Measurements from ENCODE around the gene RMI1. TPM values are rescaled to one million over a fixed set of nuclear protein-coding genes. Genes with fewer than 3 reads are reported as not detected.
A peak's percentile ranks its signal among the peaks of the same experiment; 100 is the strongest.

The RMI1 gene
- total and polyA plus RNA-seq, 2 of the 8 experiments (the other 6 are each of a cell fraction or from before 2014, with no cell fraction given): 3.0 to 34.1 TPM

DNA sequence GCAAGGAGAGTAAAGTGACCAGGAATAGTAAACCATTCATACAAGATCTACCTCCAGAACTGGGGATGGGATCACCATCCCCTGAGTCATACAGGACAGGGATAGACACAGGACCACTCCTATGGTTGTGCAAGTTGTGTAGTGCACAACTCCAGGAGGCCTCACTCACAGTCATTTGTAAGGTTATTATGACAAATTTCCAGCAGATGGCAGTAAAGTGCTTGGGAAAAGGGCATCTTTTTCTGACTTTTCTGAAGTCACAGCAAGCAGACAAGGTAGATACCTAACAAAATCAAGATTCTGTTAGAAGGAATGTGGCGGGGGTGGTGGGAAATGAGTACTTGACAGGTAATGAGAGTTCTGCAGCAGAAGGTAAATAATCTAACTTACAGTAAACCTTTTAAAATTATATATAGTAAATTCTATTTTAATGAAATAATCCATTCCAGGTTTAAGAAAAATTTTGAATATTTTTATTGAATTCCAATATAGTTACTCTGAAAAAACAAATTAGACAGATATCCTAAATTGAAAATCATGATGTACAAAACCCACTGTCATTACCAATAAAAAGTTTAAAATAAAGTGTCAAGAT, 42.6 kb upstream of the RMI1 start:
- Histone ChIP-seq H2BK12ac (ENCODE audit: low read depth, low read length) (0 out of 2 replicates have a peak overlapping the region, but pooled peaks have one; percentile 4), H3K4me1 (replicated peaks in 1 of 4; ENCODE audit: control insufficient read depth in 3 of 4, insufficient read depth in 4 of 4, low read length in 3 of 4) (peaks cover 0 to 6% (median 2%) of the 10 kb centered on the region in 4 experiments; a peak in 4 of 7 replicates), H3K9me3 (ENCODE audit: insufficient read depth in 2 of 2, low read depth in 1 of 2, low read length in 1 of 2) (no peaks in the 10 kb centered on the region), H3K36me3 (ENCODE audit: control insufficient read depth in 2 of 4, insufficient read depth in 4 of 4, low read length in 3 of 4) (no peaks in the 10 kb centered on the region), H3K4me3 (ENCODE audit: extremely low read depth in 1 of 4, insufficient read depth in 2 of 4, low read depth in 3 of 4, low read length in 4 of 4) (no peak overlapping the region), H4K8ac (ENCODE audit: extremely low read depth, insufficient read depth, low read length) (no peak overlapping the region), H3K56ac (replicated peaks; ENCODE audit: insufficient read length, low read depth, low read length) (no peak overlapping the region), H4K20me1 (replicated peaks in 1 of 2; ENCODE audit: control insufficient read depth in 1 of 2, insufficient read depth in 2 of 2, low read length in 2 of 2) (no peaks in the 10 kb centered on the region), H3K14ac (ENCODE audit: insufficient read length) (no peak overlapping the region), H3K27ac (ENCODE audit: low read depth, low read length) (no peak overlapping the region), H2AFZ (ENCODE audit: low read length) (no peak overlapping the region), H3K79me2 (ENCODE audit: control insufficient read depth in 1 of 2, insufficient read depth in 2 of 2, low read length in 2 of 2) (no peaks in the 10 kb centered on the region), H3K4me2 (ENCODE audit: insufficient read depth in 1 of 2, low read depth in 2 of 2, low read length in 2 of 2) (no peak overlapping the region), H3K4ac (replicated peaks; ENCODE audit: insufficient read length, low read depth, low read length) (no peak overlapping the region), H2BK5ac (ENCODE audit: low read depth, low read length) (no peak overlapping the region), H3K23me2 (ENCODE audit: low read depth, low read length) (no peaks in the 10 kb centered on the region), H4K91ac (replicated peaks; ENCODE audit: insufficient read length, low read length) (no peak overlapping the region), H2BK120ac (replicated peaks; ENCODE audit: low read depth, low read length) (no peak overlapping the region), H4K5ac (ENCODE audit: insufficient read length, low read depth, low read length) (no peak overlapping the region), H2BK15ac (ENCODE audit: low read length) (no peak overlapping the region), H3K23ac (ENCODE audit: insufficient read length) (no peak overlapping the region), H3K9ac (replicated peaks in 1 of 4; ENCODE audit: extremely low read depth in 1 of 4, low read depth in 3 of 4, low read length in 3 of 4) (no peak overlapping the region), H3K18ac (ENCODE audit: extremely low read depth, low read length) (no peak overlapping the region), H3K27me3 (replicated peaks in 1 of 4; ENCODE audit: control insufficient read depth in 3 of 4, extremely low read depth in 1 of 4, insufficient read depth in 3 of 4, low read length in 3 of 4) (no peaks in the 10 kb centered on the region), H3K79me1 (ENCODE audit: low read depth, low read length) (no peaks in the 10 kb centered on the region), H2AK5ac (ENCODE audit: low read depth, low read length) (no peak overlapping the region), H2BK20ac (ENCODE audit: low read length) (no peak overlapping the region)
- POLR2A ChIA-PET (ENCODE audit: partially characterized antibody): interaction anchor here (0.9 to 1.3 kb wide), 3 partner anchors 17 to 377 kb away, joined by 3 to 10 read pairs (median 3); partner anchors contain the start of genes HNRNPK, KIF27 and RMI1
- TF ChIP-seq TEAD4 (IDR thresholded peaks at IDR 0.05; ENCODE audit: low read depth, low read length) (peak; percentile 29; the same call in 1 of the 2 replicates), CEBPB (IDR thresholded peaks at IDR 0.05; ENCODE audit: low read depth, low read length) (0 out of 2 replicates have a peak, but pooled peaks have one; percentile 39), YY1 (IDR thresholded peaks at IDR 0.05; ENCODE audit: low read depth, low read length) (no peak), RAD21 (IDR thresholded peaks at IDR 0.05 in 1 of 2, conservative IDR thresholded peaks at IDR 0.05 in 1 of 2; ENCODE audit: low read depth in 2 of 2, low read length in 2 of 2) (peak; percentile 85 to 94), GABPA (IDR thresholded peaks at IDR 0.05; ENCODE audit: borderline replicate concordance, insufficient read depth, low read length) (no peak)
- TF ChIP-seq, protein P1, sequence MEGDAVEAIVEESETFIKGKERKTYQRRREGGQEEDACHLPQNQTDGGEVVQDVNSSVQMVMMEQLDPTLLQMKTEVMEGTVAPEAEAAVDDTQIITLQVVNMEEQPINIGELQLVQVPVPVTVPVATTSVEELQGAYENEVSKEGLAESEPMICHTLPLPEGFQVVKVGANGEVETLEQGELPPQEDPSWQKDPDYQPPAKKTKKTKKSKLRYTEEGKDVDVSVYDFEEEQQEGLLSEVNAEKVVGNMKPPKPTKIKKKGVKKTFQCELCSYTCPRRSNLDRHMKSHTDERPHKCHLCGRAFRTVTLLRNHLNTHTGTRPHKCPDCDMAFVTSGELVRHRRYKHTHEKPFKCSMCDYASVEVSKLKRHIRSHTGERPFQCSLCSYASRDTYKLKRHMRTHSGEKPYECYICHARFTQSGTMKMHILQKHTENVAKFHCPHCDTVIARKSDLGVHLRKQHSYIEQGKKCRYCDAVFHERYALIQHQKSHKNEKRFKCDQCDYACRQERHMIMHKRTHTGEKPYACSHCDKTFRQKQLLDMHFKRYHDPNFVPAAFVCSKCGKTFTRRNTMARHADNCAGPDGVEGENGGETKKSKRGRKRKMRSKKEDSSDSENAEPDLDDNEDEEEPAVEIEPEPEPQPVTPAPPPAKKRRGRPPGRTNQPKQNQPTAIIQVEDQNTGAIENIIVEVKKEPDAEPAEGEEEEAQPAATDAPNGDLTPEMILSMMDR (IDR thresholded peaks at IDR 0.05; ENCODE audit: control extremely low read depth in 1 of 3, insufficient read depth in 1 of 3, low read depth in 1 of 3, low read length in 3 of 3): peak in 2 of 3 experiments; percentile 66 to 72; a peak in 3 of 4 replicates
- CTCF ChIA-PET (ENCODE audit: partially characterized antibody): interaction anchor here (0.7 to 2.0 kb wide), 21 partner anchors 9 to 385 kb away, joined by 3 to 17 read pairs (median 4); no protein-coding TSS in a partner anchor
- 32% methylated on average over 1 of the region's 1 CpG; no CpG with 5 or more reads in 1 of the 2 experiments for WGBS, 2 experiments (ENCODE audit: extremely low coverage in 1 of 2, insufficient coverage in 1 of 2, insufficient read length in 1 of 2, insufficient replicate concordance in 2 of 2, low coverage in 1 of 2, low lambda C conversion rate in 2 of 2, missing lambda C conversion rate in 1 of 2)
- peak in 1 of 2 experiments; percentile 47 for DNase-seq (ENCODE audit: low read depth in 1 of 2, low spot score in 2 of 2)
- peak; percentile 78 for FAIRE-seq
